CD8-positive, alpha-beta memory T cell (primary cell): ENCODE measurements around the gene WWP2. TPM values are rescaled to one million over a fixed set of nuclear protein-coding genes. Genes with fewer than 3 reads are reported as not detected.

Source experiments
- CTCF ChIA-PET: fragments of 350-600 bp; sonication (Branson Sonifier 250); formaldehyde crosslinking; loops from one replicate; lab custom pipeline; 2021; ENCODE audit warnings: antibody characterized with exemption; lab: Charles Lee
- POLR2A ChIA-PET: fragments of 350-600 bp; sonication (Branson Sonifier 250); formaldehyde crosslinking; loops from one replicate; lab custom pipeline; 2021; ENCODE audit warnings: antibody characterized with exemption; lab: Charles Lee
- DNase-seq, 5 donors: peaks; one replicate each; pipeline versions ENCODE4 v3.0.0 to v3.0.0-alpha.2; 2020 to 2022; ENCODE audit warnings: mixed read lengths in 1 of 5
- H3K27ac ChIP-seq: one replicate; pipeline ENCODE4 v1.7.0; 2013; ENCODE audit warnings: low read depth, mild to moderate bottlenecking, low read length, moderate library complexity
- H3K27me3 ChIP-seq: 2 replicates; pipeline ENCODE4 v1.7.0; 2013; ENCODE audit warnings: low read length, mild to moderate bottlenecking; ENCODE audit not compliant: insufficient read depth, poor library complexity, severe bottlenecking
- H3K36me3 ChIP-seq: 2 replicates; pipeline ENCODE4 v1.7.0; 2013; ENCODE audit warnings: mild to moderate bottlenecking, low read length, moderate library complexity; ENCODE audit not compliant: insufficient read depth
- H3K4me1 ChIP-seq: 2 replicates; pipeline ENCODE4 v1.7.0; 2013; ENCODE audit warnings: mild to moderate bottlenecking, low read length, moderate library complexity; ENCODE audit not compliant: insufficient read depth
- H3K4me3 ChIP-seq: 2 replicates; pipeline ENCODE4 v1.7.0; 2013; ENCODE audit warnings: mild to moderate bottlenecking, low read length
- H3K9me3 ChIP-seq: 2 replicates; pipeline ENCODE4 v1.7.0; 2013; ENCODE audit warnings: mild to moderate bottlenecking, low read length
- H3K27ac Mint-ChIP-seq, 8 donors: one replicate each; pipeline ENCODE4 v1.8.0; 2020 to 2021; ENCODE audit warnings: mixed read lengths in 8 of 8, mild to moderate bottlenecking in 6 of 8, inconsistent platforms in 3 of 8, moderate library complexity in 3 of 8
- H3K27me3 Mint-ChIP-seq, 2 donors: one replicate each; pipeline ENCODE4 v1.8.0; 2020 to 2021; ENCODE audit warnings: mixed read lengths in 2 of 2, mild to moderate bottlenecking in 1 of 2, moderate library complexity in 1 of 2
- H3K36me3 Mint-ChIP-seq, 3 donors: one replicate each; pipeline ENCODE4 v1.8.0; 2020 to 2021; ENCODE audit warnings: mixed read lengths in 3 of 3, inconsistent platforms in 1 of 3, mild to moderate bottlenecking in 1 of 3
- H3K4me1 Mint-ChIP-seq, 3 donors: one replicate each; pipeline ENCODE4 v1.8.0; 2020 to 2021; ENCODE audit warnings: mixed read lengths in 3 of 3, inconsistent platforms in 1 of 3, mild to moderate bottlenecking in 1 of 3
- H3K4me3 Mint-ChIP-seq, 7 donors: one replicate each; pipeline ENCODE4 v1.8.0; 2020 to 2021; ENCODE audit warnings: mixed read lengths in 7 of 7, mild to moderate bottlenecking in 6 of 7, moderate library complexity in 4 of 7, inconsistent platforms in 2 of 7
- H3K9me3 Mint-ChIP-seq, 5 donors: one replicate each; pipeline ENCODE4 v1.8.0; 2020 to 2022; ENCODE audit warnings: mixed read lengths in 5 of 5, mild to moderate bottlenecking in 3 of 5, moderate library complexity in 2 of 5, inconsistent platforms in 1 of 5
- polyA plus RNA-seq: library from polyadenylated mRNA; unstranded; fragments of 300-500 nt; fragmentation: Illumina TruSeq; gene quantifications from one replicate; pipeline ENCODE4 v1.2.3, GENCODE V29; 2021
- total RNA-seq, 2 experiments: library from RNA; stranded (reverse); gene quantifications; one replicate each; pipeline ENCODE4 v1.2.3, GENCODE V29; 2021

Gene WWP2
- total and polyA plus RNA-seq, 3 experiments from 2014 or later, result 41.0 to 50.6 (median 46.3) TPM

- H3K9me3 Mint-ChIP-seq, result no peaks in the 10 kb centered on the region
- ChIA-PET POLR2A (no interaction called here), CTCF (no interaction called here)
- H3K27me3 Mint-ChIP-seq, result no peaks in the 10 kb centered on the region
- peak overlapping the region in 2 of 8 donors; percentile 5 to 21 for H3K27ac Mint-ChIP-seq
- Histone ChIP-seq H3K36me3 (no peaks in the 10 kb centered on the region), H3K4me1 (no peaks in the 10 kb centered on the region), H3K9me3 (no peaks in the 10 kb centered on the region), H3K4me3 (no peak overlapping the region), H3K27ac (no peak overlapping the region), H3K27me3 (no peaks in the 10 kb centered on the region)
- peaks cover 0 to 57% (median 19%) of the 10 kb centered on the region in 3 donors for H3K36me3 Mint-ChIP-seq
- H3K4me3 Mint-ChIP-seq, result peak overlapping the region in 1 of 7 donors; percentile 74
- peaks cover 0 to 6% (median under 1%) of the 10 kb centered on the region in 3 donors for H3K4me1 Mint-ChIP-seq
- DNase-seq, result no peak
Observed at GRCh38 chr16:69827524-69827923, 65.4 kb downstream of the WWP2 start.

- ChIA-PET POLR2A (no interaction called here), CTCF (no interaction called here)
- DNase-seq, result no peak
- Histone ChIP-seq H3K9me3 (no peaks in the 10 kb centered on the region), H3K27ac (no peak overlapping the region), H3K4me1 (no peaks in the 10 kb centered on the region), H3K36me3 (no peaks in the 10 kb centered on the region), H3K27me3 (no peaks in the 10 kb centered on the region), H3K4me3 (no peak overlapping the region)
- H3K27ac Mint-ChIP-seq, result peak overlapping the region in 3 of 8 donors; percentile 18 to 74 (median 25)
- H3K4me3 Mint-ChIP-seq, result no peak overlapping the region
- no peaks in the 10 kb centered on the region for H3K27me3 Mint-ChIP-seq
- peaks cover 0 to 51% (median 24%) of the 10 kb centered on the region in 3 donors for H3K36me3 Mint-ChIP-seq
- H3K9me3 Mint-ChIP-seq, result no peaks in the 10 kb centered on the region
- peaks cover 6 to 14% (median 11%) of the 10 kb centered on the region in 3 donors for H3K4me1 Mint-ChIP-seq
Observed at GRCh38 chr16:69829338-69829737, 67.2 kb downstream of the WWP2 start.

- H3K4me1 ChIP-seq, result no peaks in the 10 kb centered on the region
- no peak overlapping the region for H3K4me3 ChIP-seq
- H3K4me1 Mint-ChIP-seq, result peaks cover 6 to 14% (median 11%) of the 10 kb centered on the region in 3 donors
- POLR2A ChIA-PET, result no interaction called here
- H3K36me3 ChIP-seq, result no peaks in the 10 kb centered on the region
- DNase-seq, result no peak
- H3K27ac ChIP-seq, result no peak overlapping the region
- no peaks in the 10 kb centered on the region for H3K27me3 ChIP-seq
- no peaks in the 10 kb centered on the region for H3K9me3 Mint-ChIP-seq
- no peak overlapping the region for H3K4me3 Mint-ChIP-seq
- CTCF ChIA-PET, result no interaction called here
- H3K36me3 Mint-ChIP-seq, result peaks cover 0 to 54% (median 24%) of the 10 kb centered on the region in 3 donors
- no peaks in the 10 kb centered on the region for H3K27me3 Mint-ChIP-seq
- no peaks in the 10 kb centered on the region for H3K9me3 ChIP-seq
- H3K27ac Mint-ChIP-seq, result peak overlapping the region in 1 of 8 donors; percentile 1
Observed at GRCh38 chr16:69830146-69830533, 68.0 kb downstream of the WWP2 start.

- Histone ChIP-seq H3K36me3 (no peaks in the 10 kb centered on the region), H3K9me3 (no peaks in the 10 kb centered on the region), H3K27me3 (no peaks in the 10 kb centered on the region), H3K4me3 (no peak overlapping the region), H3K4me1 (no peaks in the 10 kb centered on the region), H3K27ac (no peak overlapping the region)
- no peaks in the 10 kb centered on the region for H3K27me3 Mint-ChIP-seq
- H3K27ac Mint-ChIP-seq, result peak overlapping the region in 2 of 8 donors; percentile 38 to 55
- ChIA-PET CTCF (no interaction called here), POLR2A (no interaction called here)
- DNase-seq, result no peak
- H3K4me1 Mint-ChIP-seq, result peaks cover 6 to 14% (median 11%) of the 10 kb centered on the region in 3 donors
- H3K36me3 Mint-ChIP-seq, result peaks cover 0 to 54% (median 24%) of the 10 kb centered on the region in 3 donors
- H3K9me3 Mint-ChIP-seq, result no peaks in the 10 kb centered on the region
- H3K4me3 Mint-ChIP-seq, result no peak overlapping the region
Observed at GRCh38 chr16:69830534-69831211, 68.5 kb downstream of the WWP2 start.

GRCh38 chr16:69831212-69832123, 69.3 kb downstream of the WWP2 start:
- H3K36me3 ChIP-seq, result no peaks in the 10 kb centered on the region

GRCh38 chr16:69833357-69834282, 71.5 kb downstream of the WWP2 start:
- Mint-ChIP-seq H3K9me3 (no peaks in the 10 kb centered on the region), H3K27me3 (peaks cover 0 to 1% of the 10 kb centered on the region in 2 donors), H3K4me3 (no peak overlapping the region), H3K36me3 (peaks cover 0 to 53% (median 19%) of the 10 kb centered on the region in 3 donors), H3K4me1 (peaks cover 6 to 11% (median 11%) of the 10 kb centered on the region in 3 donors), H3K27ac (peak overlapping the region in 5 of 8 donors; percentile 21 to 86 (median 43))
- Histone ChIP-seq H3K4me1 (no peaks in the 10 kb centered on the region), H3K27me3 (no peaks in the 10 kb centered on the region), H3K36me3 (no peaks in the 10 kb centered on the region), H3K27ac (no peak overlapping the region), H3K4me3 (no peak overlapping the region), H3K9me3 (no peaks in the 10 kb centered on the region)
- POLR2A ChIA-PET, result no interaction called here
- no peak for DNase-seq
- CTCF ChIA-PET, result no interaction called here

More at GRCh38 chr16:69831212-69832123, 69.3 kb downstream of the WWP2 start:
- Histone ChIP-seq H3K4me1 (no peaks in the 10 kb centered on the region), H3K9me3 (no peaks in the 10 kb centered on the region), H3K27me3 (no peaks in the 10 kb centered on the region), H3K4me3 (no peak overlapping the region), H3K27ac (no peak overlapping the region)
- peaks cover 6 to 14% (median 11%) of the 10 kb centered on the region in 3 donors for H3K4me1 Mint-ChIP-seq
- H3K36me3 Mint-ChIP-seq, result peaks cover 0 to 56% (median 24%) of the 10 kb centered on the region in 3 donors
- H3K9me3 Mint-ChIP-seq, result no peaks in the 10 kb centered on the region
- H3K27ac Mint-ChIP-seq, result peak overlapping the region in 4 of 8 donors; percentile 28 to 39 (median 34)
- ChIA-PET CTCF (no interaction called here), POLR2A (no interaction called here)
- H3K27me3 Mint-ChIP-seq, result no peaks in the 10 kb centered on the region
- H3K4me3 Mint-ChIP-seq, result no peak overlapping the region
- DNase-seq, result no peak

GRCh38 chr16:69834807-69835466, 72.8 kb downstream of the WWP2 start:
- ChIA-PET POLR2A (no interaction called here), CTCF (no interaction called here)

More at GRCh38 chr16:69834807-69835466, 72.8 kb downstream of the WWP2 start:
- no peaks in the 10 kb centered on the region for H3K9me3 Mint-ChIP-seq
- Histone ChIP-seq H3K4me1 (no peaks in the 10 kb centered on the region), H3K27me3 (no peaks in the 10 kb centered on the region), H3K4me3 (no peak overlapping the region), H3K36me3 (no peaks in the 10 kb centered on the region), H3K9me3 (no peaks in the 10 kb centered on the region), H3K27ac (no peak overlapping the region)
- peaks cover 0 to 1% of the 10 kb centered on the region in 2 donors for H3K27me3 Mint-ChIP-seq
- DNase-seq, result no peak
- H3K36me3 Mint-ChIP-seq, result peaks cover 0 to 48% (median 10%) of the 10 kb centered on the region in 3 donors
- no peak overlapping the region for H3K4me3 Mint-ChIP-seq
- peak overlapping the region in 1 of 8 donors; percentile 6 for H3K27ac Mint-ChIP-seq
- H3K4me1 Mint-ChIP-seq, result peaks cover 6 to 11% (median 11%) of the 10 kb centered on the region in 3 donors
